Mesenteric fat pad (tissue), 1 donor: Measurements from ENCODE around the gene PIGO. TPM values are rescaled to one million over a fixed set of nuclear protein-coding genes. Genes with fewer than 3 reads are reported as not detected.

Experiments used
- DNase-seq: peaks from one replicate; pipeline ENCODE4 v3.0.0-alpha.2; 2020; ENCODE audit warnings: low spot score
- total RNA-seq: library from RNA; stranded (reverse); fragmentation: NEBNext Ultra II Directional; extraction: Animal tissue kit (Norgen Biotek cat#: 25700); gene quantifications from one replicate; pipeline ENCODE4 v1.2.1, GENCODE V29; 2021
- donor health status: DM: yes; HTN: yes; CAD: no.

Gene PIGO
- total RNA-seq, 1 donor from 2014 or later, result 15.2 TPM

GRCh38 chr9:35072461-35073278, 23.7 kb downstream of the PIGO start, which contains the start of gene VCP:
TSS of gene VCP (minus strand) at chr9:35072625. CDS start at chr9:35072353, 272 bp downstream.
- DNase-seq, result peak; percentile 97

- DNase-seq, result peak; percentile 97
These were observed 24.5 kb downstream of the PIGO start for GRCh38 chr9:35071814-35072460.

GRCh38 chr9:35070823-35071813, 25.3 kb downstream of the PIGO start:
- DNase-seq, result peak; percentile 1

- DNase-seq, result no peak
These were observed 27.4 kb downstream of the PIGO start for GRCh38 chr9:35069020-35069419.

GRCh38 chr9:35067056-35067455, 29.3 kb downstream of the PIGO start:
- no peak for DNase-seq

- DNase-seq, result peak; percentile 59
These were observed 35.7 kb downstream of the PIGO start for GRCh38 chr9:35060548-35061207.

GRCh38 chr9:35059438-35059837, 37.0 kb downstream of the PIGO start:
- DNase-seq, result no peak

GRCh38 chr9:35057271-35057620, 39.1 kb downstream of the PIGO start:
- peak; percentile 43 for DNase-seq

- DNase-seq, result peak; percentile 80
These were observed 39.7 kb downstream of the PIGO start for GRCh38 chr9:35056571-35057270.

- peak; percentile 30 for DNase-seq
These were observed 41.3 kb downstream of the PIGO start for GRCh38 chr9:35054871-35055644.

- DNase-seq, result no peak
These were observed 42.1 kb downstream of the PIGO start for GRCh38 chr9:35054185-35054835.

GRCh38 chr9:35051069-35051967, 45.1 kb downstream of the PIGO start:
- DNase-seq, result peak; percentile 4

- no peak for DNase-seq
These were observed 47.9 kb downstream of the PIGO start for GRCh38 chr9:35048511-35048910.

- DNase-seq, result no peak
These were observed 52.3 kb downstream of the PIGO start for GRCh38 chr9:35044071-35044470.

- peak; percentile 24 for DNase-seq
These were observed 53.4 kb downstream of the PIGO start for GRCh38 chr9:35042891-35043545.

GRCh38 chr9:35042081-35042604, 54.2 kb downstream of the PIGO start:
- DNase-seq, result peak; percentile 22
